Pancreas (tissue), 10 donors: Measurements from ENCODE around the gene ZXDC. TPM values are rescaled to one million over a fixed set of nuclear protein-coding genes. Genes with fewer than 3 reads are reported as not detected.

Experiments
- ATAC-seq, 4 donors: fragments of 200-7000 bp; cut with Tn5 transposase; one replicate each; pipeline versions ENCODE4 v1.8.0 to v1.9.1; 2020; ENCODE audit warnings: mild to moderate bottlenecking in 4 of 4, moderate library complexity in 4 of 4
- DNase-seq, 6 donors: peaks; one replicate each; pipeline ENCODE4 v3.0.0-alpha.2; 2020
- FAIRE-seq: peaks from 2 replicates; lab custom pipeline; 2012; peaks lifted over from hg19 to GRCh38; lab: Jason Lieb, UNC
- H3K27ac ChIP-seq, 4 donors: fragments of 200-600 bp; sonication (generic); 1 replicate in 3 of 4; 2 replicates in 1 of 4; pipeline versions ENCODE4 v1.5.0 to v1.8.0; 2020
- H3K27me3 ChIP-seq, 4 donors: fragments of 200-600 bp; one replicate each; pipeline ENCODE4 v1.8.0; 2021
- H3K36me3 ChIP-seq, 3 donors: fragments of 200-600 bp; sonication (generic) in 1 of 3; one replicate each; pipeline versions ENCODE4 v1.5.0 to v1.8.0; 2020 to 2021
- H3K4me1 ChIP-seq, 3 donors: fragments of 200-600 bp; one replicate each; pipeline ENCODE4 v1.8.0; 2021
- H3K4me3 ChIP-seq, 4 donors: fragments of 200-600 bp; sonication (generic) in 2 of 4; one replicate each; pipeline versions ENCODE4 v1.5.0 to v1.8.0; 2020 to 2021
- H3K9me3 ChIP-seq, 4 donors: fragments of 200-600 bp; one replicate each; pipeline ENCODE4 v1.8.0; 2021
- CTCF ChIP-seq, 4 donors: fragments of 200-600 bp; sonication (generic) in 3 of 4; IDR thresholded peaks; one replicate each; pipeline versions ENCODE4 v1.5.0 to v1.8.0; 2021; ENCODE audit warnings: antibody characterized with exemption in 4 of 4
- WGBS, 2 donors: extraction: QIAGEN DNeasy Blood & Tissue Kit; methylation state at CpG; one replicate each; pipeline ENCODE4 v1.1.7; 2013; 5-methylcytosine and 5-hydroxymethylcytosine counted together
- intact Hi-C, 3 donors: fragments of 100-400 bp; cut with DNase I; formaldehyde crosslinking; loops; one replicate each; pipeline versions ENCODE4 v1.11.1 to v1.14.2; 2022
- polyA plus RNA-seq, 2 donors: library from polyadenylated mRNA; stranded (reverse); fragments of 200-250 nt; gene quantifications; one replicate each; pipeline ENCODE4 v1.2.3, GENCODE V29; 2013
- total RNA-seq, 6 donors: library from RNA; stranded (reverse); fragmentation: NEBNext Ultra II Directional in 4 of 6; extraction: Animal tissue kit (Norgen Biotek cat#: 25700) in 4 of 6; gene quantifications; one replicate each; pipeline versions ENCODE4 v1.2.1 to v1.2.4, GENCODE V29; 2021 to 2023
- donor health status: healthy with polysubstance abuse.
- donor health status: DM: no; HTN: no; CAD: no; lungs with moderate emphysema.
- donor health status: DM: no; HTN: no; CAD: no.
- donor health status: control.
- donor health status: control.
- donor health status: Bipolar disorder and iron deficiency.
- donor health status: DM: yes; HTN: yes; CAD: no.
- donor health status: DM: no; HTN: no; CAD: no.
- donor health status: DM: no; HTN: no; CAD: no.
- donor health status: DM: yes; HTN: yes; CAD: no.

Gene ZXDC
- total and polyA plus RNA-seq, 8 donors = 19.4 to 26.1 (median 20.9) TPM

- intact Hi-C loops = no loop called here
- TF ChIP-seq CTCF (IDR thresholded peaks at IDR 0.05) = no peak
- no peak for FAIRE-seq
- ATAC-seq = no peak
- Histone ChIP-seq H3K9me3 (no peaks in the 10 kb centered on the region), H3K36me3 (no peaks in the 10 kb centered on the region), H3K27ac (no peak overlapping the region), H3K27me3 (no peaks in the 10 kb centered on the region), H3K4me1 (no peaks in the 10 kb centered on the region), H3K4me3 (no peak overlapping the region)
- DNase-seq = no peak
- WGBS, 2 donors = 64 to 67% methylated on average over 8 of the region's 8 CpGs
These were observed 74.0 kb downstream of the ZXDC start for GRCh38 chr3:126401611-126402160.

- Histone ChIP-seq H3K36me3 (no peaks in the 10 kb centered on the region), H3K4me3 (no peak overlapping the region), H3K27me3 (no peaks in the 10 kb centered on the region), H3K9me3 (no peaks in the 10 kb centered on the region), H3K4me1 (no peaks in the 10 kb centered on the region), H3K27ac (no peak overlapping the region)
- intact Hi-C loops = no loop called here
- 94 to 99% methylated on average over 4 of the region's 4 CpGs for WGBS, 2 donors
- DNase-seq = no peak
- no peak for ATAC-seq
- no peak for FAIRE-seq
- TF ChIP-seq CTCF (IDR thresholded peaks at IDR 0.05) = no peak
These were observed 75.9 kb downstream of the ZXDC start for GRCh38 chr3:126399756-126400155.

GRCh38 chr3:126399351-126399735, 76.3 kb downstream of the ZXDC start:
- DNase-seq (no peak), FAIRE-seq (no peak), ATAC-seq (peak in 2 of 4 donors; percentile 53 to 56)
- no peak for TF ChIP-seq CTCF (IDR thresholded peaks at IDR 0.05)
- no peaks in the 10 kb centered on the region for H3K9me3 ChIP-seq
- intact Hi-C loops = no loop called here
- H3K27me3 ChIP-seq = no peaks in the 10 kb centered on the region
- no peak overlapping the region for H3K4me3 ChIP-seq
- 88 to 96% methylated on average over 1 of the region's 1 CpG for WGBS, 2 donors
- H3K27ac ChIP-seq = no peak overlapping the region
- H3K4me1 ChIP-seq = no peaks in the 10 kb centered on the region
- H3K36me3 ChIP-seq = no peaks in the 10 kb centered on the region

- Histone ChIP-seq H3K27ac (no peak overlapping the region), H3K36me3 (no peaks in the 10 kb centered on the region), H3K4me1 (no peaks in the 10 kb centered on the region), H3K27me3 (no peaks in the 10 kb centered on the region), H3K4me3 (no peak overlapping the region), H3K9me3 (no peaks in the 10 kb centered on the region)
- ATAC-seq = no peak
- peak in 2 of 6 donors; percentile 33 for DNase-seq
- WGBS, 2 donors = 89 to 92% methylated on average over 14 of the region's 14 CpGs
- intact Hi-C loops = no loop called here
- no peak for TF ChIP-seq CTCF (IDR thresholded peaks at IDR 0.05)
- no peak for FAIRE-seq
These were observed 77.0 kb downstream of the ZXDC start for GRCh38 chr3:126398423-126399350.
